Activated CD8-positive, alpha-beta memory T cell treated with anti-CD3 and anti-CD28 coated beads for 1 hour (primary cell): Measurements from ENCODE around the gene DPP6.

ENCODE experiments used
- DNase-seq, 2 donors: peaks; one replicate each; pipeline ENCODE4 v3.0.0-alpha.2; 2020; ENCODE audit warnings: low read depth in 1 of 2; ENCODE audit errors: extremely low read depth in 1 of 2

The DPP6 gene

DNA sequence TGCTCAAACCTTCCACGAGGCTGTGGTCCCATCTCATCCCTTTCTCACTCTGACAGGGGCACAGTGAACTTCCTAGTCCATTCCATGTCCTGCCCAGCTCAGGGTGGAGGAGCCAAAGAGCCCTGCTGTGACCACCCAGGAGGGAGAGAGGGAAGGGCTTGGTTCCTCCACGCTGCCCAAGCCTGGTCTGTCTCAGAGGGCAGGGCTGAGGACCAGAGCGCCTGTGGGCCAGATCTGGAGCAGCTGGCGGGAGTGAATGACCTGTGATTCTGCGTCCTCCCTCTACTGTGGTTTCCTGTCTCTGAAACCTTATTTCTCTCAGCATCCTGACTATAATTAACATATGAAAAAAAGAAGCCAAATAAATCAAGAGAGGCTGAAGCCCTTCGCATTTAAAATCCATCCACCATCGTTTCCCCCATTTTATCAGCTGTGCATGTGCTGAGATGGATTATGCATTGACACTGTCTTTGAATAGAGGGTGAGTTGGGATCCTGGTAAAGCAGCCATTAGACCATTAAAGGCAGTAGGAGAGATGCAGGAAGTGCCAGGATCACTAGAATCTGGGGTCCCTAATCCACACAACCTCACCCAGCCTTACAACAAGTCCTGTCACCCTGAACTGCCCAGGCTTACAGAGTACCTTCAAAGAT, 165.6 kb downstream of the DPP6 start:
- DNase-seq = no peak

DNA sequence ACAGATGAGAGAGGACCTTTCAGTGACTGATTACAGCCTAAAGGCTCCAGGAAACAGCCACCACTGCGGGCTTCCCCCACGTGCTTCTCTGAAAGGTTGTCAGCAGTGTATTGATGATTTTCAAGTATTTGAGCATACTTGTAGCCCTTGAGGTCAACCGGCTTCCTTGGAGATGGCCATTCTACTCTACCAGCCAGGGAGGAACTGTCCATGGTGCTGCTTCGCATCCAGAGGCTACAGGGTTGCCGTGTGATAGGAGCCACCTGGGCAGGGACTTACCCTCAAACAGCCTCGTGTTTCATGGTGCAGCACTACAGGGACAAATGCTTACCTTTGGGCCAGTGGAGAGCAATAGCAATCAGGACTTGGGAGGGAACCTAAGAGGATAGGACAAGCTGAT, 179.5 kb downstream of the DPP6 start:
- DNase-seq = no peak

DNA sequence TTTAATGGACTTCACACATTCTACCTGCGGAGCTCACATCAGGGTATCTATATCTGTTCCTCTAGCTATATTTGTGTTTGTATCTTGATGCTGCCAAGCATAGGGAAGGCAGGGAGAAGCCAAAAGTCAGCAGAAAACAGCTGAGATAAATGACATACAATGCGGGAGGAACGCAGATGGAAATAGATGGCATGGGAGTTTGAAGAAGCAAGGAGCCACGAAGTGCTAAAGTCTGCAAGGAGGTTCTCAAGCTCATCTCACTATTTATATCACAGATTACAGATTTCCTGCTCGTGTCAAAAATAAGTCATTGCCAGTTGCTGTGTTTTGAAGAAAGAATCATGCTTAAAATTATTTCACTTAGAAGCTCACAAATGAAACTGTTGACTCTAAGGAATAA, 180.5 kb downstream of the DPP6 start:
- no peak for DNase-seq

DNA sequence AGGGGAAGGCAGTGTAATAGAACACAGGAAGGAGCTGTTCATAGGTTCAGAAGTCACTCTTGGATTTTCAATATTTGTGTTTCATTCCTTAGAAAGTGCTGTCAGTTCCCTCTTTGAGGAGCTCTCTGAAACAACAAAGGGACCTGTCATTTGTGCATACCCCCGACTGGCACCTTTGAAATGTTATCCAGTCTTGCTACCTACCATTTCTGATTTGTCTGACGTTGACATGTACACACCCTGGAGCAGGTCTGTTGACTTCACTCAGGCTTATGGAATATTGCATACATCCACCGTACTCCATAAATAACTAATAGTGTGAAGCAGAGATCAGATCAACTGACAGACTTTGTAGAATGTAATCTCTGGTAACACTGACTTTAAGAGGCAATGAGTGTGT, 189.8 kb downstream of the DPP6 start:
- no peak for DNase-seq

DNA sequence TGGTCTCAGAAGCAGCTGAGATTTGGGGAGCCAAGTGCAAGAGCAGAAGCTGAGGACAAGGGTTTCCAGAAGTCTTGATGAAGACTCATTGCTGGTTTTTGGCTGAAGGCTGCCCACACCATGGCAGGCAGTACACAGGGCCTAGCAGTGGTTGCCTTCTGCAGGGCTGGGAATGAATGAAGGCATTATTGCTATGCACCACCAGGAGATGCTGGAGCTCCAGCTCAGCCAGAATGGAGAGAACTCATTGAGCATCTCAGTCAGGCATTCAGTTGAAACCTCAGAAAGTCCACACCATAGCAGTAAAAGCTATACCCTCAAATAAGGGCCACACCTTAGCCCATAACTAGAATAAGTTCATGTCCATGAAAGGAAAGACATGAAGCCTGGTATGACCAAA, 190.5 kb downstream of the DPP6 start:
- no peak for DNase-seq

DNA sequence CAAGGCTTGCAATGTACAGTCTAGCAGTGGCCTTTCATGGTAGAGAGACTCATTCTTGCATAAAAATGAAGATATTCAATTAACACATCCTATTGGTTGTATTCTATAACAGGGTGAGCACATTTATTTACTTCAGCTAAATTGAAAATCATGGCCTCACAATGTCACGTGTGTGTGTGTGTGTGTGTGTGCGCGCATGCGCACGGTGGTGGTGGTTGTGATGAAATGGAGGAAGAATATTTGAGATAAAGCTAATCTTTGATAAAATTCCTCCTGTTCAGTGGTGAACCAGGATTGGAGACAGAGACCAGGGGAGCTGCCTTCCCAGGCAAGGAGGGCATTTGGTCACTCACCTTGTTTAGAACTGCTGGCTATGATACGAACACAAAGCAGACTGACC, 199.8 kb downstream of the DPP6 start:
- DNase-seq = no peak

DNA sequence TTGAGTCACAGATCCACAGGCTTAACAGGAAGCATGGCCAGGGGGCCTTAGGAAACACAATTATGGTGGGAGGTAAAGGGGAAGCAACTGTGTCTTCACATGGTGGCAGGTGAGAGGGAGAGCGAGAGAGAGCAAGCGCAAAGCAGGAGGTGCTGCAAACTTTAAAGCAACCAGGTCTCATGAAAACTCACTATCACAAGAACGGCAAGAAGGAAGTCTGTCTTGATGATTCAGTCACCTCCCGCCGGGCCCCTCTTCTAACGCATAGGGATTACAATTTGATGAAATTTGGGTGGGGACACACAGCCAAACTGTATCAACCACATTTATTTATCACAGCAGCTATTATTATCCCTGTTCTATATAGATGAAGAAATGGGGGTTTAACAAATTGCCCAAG, 201.6 kb downstream of the DPP6 start:
- no peak for DNase-seq

DNA sequence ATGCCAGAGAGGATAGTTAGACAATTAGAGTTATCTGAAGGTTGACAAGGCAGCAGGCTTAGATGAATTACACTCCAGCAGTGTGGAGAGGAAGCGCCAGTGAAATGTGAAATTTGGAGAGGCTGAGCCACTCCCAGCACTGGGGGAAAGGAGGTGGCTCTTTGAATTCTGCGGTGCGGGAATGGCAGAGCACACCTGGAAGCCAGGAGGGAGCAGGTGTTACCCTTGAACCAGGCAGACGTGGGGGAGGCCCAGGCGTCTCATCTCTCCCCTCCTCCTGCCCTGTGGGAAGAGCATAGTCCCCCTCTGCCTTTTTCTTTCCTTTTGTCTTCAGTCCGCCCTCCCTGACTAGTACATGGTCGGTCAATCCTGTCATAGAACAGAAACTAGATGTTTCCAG, 203.1 kb downstream of the DPP6 start:
- DNase-seq = no peak

DNA sequence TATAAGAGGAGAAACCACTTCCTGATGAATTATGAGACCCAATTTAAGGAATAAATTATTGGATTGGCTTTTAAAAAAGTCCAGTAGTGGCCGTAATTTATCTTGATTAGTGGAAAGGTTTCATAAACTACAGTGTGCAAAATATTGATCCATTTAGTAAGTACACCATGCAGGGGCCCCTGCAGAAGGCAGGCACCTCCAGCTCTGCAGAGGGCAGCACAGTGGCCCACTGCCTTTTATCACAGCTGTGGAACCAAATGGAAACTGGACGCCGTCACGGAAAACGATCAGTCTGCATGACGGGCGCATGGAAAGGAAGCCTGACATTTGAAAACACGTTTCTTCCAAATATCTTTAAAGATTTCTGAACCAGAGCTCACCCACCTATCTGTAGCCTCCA, 204.0 kb downstream of the DPP6 start:
- no peak for DNase-seq

DNA sequence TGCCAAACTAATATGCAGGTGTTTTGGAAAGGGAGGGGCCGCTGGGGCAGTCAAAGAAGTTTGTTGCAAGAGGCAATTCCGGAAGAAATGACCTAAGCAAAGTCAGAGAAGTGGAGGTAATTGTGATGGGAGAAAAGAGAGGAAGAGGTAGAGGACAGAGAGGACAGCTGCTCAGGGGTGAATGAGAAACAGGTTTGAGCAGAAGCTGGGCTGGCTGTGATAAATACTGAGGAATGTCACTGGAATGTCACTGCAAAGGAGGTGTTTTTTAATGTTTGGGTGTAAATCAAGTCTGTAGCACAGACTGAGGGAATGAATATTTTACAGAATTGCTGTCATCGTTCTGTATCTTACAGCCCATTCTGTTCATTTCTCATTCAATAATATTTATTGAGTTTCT, 207.2 kb downstream of the DPP6 start:
- no peak for DNase-seq

DNA sequence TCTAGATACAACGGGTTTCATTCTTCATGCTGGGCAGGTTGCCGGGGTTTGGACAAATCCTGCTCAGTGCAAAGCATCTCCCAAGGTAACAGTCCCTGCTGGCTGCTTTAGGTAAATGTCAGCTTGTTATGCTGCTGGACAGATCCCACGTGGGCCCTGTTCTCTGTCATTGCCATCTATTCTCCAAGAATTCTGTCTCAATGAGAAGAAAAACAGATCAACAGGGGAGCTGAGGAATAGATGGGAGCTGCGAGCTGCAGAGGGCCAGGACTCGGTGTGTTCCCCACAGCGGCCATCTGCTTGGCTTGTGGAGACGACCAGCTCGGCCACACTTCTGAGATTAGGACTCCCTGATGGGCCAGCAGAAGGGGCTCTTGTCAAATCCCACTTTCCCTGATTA, 235.2 kb downstream of the DPP6 start:
- no peak for DNase-seq

DNA sequence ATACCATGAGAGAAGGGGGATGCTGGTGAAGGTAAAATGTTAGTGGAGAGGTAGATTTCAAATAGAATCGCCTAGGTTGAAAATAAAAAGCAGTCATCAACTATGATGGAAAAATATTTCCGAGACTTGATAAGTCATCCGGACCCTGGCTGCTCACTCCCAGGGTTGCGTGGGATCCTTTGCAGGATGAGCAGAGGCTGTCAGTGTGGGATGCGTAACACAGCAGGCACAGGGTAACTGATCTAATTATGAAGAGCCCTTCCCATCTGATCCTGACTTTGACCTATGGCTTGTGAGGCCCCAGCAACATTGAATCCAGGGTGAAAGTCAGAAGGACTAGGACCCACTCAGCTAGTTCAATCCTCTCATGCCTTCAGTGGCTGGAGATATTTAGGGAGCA, 236.9 kb downstream of the DPP6 start:
- DNase-seq = no peak

DNA sequence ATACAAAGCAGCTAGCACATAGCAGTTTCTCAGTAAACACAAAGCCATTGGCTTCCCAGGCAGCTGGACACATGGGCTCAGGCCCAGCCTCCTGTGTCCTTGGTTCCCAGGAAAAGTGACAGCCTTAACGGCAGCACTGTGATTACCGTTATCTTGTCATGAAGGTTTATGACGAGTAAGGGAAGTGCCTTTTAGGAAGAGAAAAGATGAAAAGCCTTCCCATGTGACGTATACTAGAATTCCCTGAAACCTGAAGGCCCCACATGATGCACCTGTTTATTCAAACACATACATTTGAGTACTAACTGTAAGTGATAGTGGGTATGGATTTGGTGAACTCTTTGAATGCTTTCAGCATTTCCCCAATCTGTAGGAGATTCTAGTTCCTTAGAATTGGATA, 244.2 kb downstream of the DPP6 start:
- DNase-seq = no peak

DNA sequence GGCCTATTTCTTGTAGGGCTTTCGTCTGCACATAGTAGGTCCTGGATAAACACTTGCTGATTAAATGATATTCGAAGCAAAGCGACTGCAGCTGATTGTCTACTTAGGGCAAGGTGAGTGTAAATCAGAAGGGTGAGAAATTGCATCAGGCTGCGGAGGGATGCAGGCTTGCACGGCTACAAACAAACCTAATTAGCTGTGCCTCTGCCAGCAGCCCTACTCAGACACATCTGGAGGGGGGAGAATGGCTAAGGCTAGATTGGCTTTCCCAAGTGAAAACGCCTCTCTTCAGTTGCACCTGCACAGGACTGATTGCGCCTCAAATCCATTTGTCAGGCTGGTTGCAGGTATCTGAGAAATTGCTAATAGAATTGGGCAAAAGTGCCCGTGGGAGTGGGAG, 247.5 kb downstream of the DPP6 start:
- no peak for DNase-seq

DNA sequence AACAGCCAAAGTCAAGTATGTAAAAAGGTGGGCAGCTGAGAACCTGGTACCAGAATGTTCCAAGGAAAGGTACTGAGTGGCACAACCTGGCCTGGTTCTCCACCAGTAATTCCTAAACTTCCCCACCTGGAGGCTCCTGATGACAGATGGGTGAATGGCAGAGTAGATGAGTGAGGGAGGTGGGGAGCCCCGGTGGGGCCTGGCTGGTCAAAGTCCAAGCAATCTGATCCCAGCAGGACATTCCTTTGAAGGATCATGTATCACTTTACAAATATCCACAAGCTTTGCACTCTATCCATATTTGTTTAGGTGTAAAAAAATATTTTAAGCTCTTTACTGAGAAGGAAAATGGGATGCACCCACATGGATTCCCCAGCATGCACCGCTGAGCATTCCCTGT, 250.2 kb downstream of the DPP6 start:
- DNase-seq = no peak

DNA sequence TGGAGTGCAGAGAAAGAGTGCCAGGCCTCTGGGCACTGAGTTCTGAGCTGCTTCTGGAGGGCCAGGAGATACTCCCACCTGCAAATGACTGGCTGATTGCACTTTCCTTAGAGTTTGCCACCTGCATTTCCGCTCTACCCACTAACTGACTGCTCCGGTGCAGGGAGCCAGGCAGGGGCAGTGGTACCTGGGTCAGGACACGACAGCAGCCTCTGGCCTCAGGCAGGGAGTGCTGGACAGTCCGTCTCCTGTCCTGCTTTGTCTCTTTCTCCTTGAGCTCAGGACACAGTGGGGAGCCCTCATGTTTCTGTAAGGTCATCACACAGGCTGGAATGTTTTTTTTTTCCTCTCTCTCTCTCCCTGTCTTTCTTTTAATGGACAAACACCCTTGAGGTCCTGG, 252.0 kb downstream of the DPP6 start:
- no peak for DNase-seq

DNA sequence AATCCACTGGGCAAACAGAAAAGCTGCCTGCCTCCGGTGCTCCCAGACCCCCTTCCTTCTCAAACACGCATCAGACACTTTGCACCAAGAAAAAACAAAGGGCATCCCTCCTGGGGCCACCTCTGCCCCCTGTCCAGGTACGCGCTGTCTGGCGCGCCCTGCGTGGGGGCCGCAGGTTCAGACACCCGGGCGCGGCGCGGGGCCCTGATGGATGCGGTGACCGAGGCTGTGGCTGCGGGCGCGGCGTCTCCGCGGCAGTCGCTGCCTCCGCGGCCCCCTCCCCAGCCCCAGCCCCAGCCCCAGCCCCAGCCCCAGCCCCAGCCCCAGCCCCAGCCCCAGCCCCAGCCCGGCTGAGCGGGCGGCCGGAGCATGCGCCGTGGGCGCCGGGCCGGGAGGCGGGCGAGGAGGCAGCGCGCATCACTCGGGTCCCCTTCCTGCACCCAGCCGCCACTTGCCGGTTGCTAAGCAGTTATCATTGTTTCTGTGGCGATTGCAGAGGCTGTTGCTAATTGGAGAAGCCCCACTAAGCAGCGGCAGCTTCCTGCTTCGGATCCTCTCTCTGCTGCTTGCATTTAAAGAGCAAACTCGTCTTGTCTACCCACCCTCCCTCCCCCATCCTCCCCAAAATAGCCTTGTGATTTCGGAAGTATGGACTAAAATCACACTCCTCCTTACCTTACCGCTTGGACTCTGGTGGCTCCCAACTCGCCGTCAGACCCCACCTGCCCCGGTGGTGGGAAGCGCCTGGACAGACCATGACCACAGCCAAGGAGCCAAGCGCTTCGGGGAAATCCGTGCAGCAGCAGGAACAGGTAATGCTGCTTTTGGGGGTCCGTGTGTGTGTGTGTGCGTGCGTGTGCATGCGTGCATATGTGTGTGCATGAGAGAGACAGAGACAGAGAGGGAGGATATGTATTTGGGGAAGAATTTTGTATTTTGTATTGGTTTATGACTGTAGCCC, 252.8 kb downstream of the DPP6 start:
- DNase-seq = no peak

DNA sequence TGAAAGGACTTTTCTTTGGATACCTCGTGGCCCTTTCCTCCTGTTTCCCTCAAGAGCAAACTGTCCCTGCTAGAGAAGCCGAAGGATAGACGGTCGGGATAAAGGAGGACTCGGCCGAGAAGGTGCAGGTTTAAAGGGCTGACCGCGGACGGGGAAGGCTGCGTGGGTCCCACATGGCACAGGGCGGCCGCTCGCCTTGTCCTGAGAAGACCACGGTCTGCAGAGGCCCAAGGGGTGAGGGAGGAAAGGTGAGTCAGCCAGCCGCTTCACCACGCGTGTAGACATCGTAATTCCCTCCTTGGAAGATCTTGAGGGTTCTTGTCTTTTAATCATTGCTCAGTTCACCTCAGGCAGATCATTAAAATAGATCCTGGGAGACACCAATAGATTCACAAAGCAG, 253.8 kb downstream of the DPP6 start:
- no peak for DNase-seq

DNA sequence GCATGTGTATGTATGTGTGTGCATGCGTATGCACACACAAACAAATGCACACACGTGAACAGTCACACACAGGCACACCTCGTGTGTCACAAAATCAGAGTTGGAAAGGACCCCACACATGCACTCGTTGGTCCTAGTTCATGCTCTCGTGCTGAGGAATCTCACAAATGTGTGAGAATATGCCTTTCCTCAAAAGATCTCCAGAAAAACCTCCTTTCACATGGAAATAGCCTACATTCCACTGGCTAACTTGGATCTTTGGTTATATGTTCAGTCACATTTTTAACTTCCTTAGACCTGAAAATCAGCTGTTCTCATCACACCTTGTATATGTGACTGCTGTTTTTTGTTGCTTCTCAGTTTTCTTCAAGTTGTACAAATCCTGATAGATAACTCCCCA, 256.7 kb downstream of the DPP6 start:
- DNase-seq = no peak

DNA sequence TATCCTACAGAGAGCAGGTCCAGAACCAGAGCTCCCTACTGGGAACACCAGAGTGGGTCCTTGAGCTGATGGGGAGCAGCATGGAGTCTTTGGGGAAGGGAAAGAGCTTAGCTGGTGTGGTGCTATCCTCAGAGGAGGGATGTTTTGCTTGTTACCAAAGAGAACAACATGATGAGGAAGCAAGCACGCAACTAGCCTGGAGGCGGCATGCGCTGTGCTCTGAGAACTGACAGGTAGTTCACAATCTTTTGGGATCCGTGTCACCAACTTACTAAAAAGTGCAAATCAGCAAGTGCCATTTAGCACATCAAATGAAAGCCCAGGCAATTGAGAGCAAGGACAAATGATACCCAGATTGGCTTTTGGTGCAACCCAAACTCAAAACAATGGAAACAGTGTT, 257.9 kb downstream of the DPP6 start:
- DNase-seq = no peak

DNA sequence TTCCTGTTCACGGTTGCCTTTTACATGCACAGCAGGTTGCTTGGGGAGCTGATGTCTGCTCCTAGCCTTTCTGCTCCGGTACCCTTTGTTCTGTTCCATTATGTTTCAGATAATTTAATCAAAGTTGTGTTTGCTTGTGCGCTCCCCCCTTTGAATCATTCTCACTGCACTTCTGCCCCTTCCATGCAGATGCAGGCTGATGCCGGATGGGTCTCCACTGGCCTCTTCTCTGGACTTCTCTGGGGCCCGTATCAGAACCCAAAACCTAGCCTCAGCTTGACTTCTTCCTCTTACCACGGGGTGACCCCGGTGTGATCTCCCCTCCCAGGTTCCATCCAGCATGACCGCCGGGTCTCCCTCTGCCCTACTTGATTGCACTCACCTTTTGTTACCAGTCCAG, 272.0 kb downstream of the DPP6 start:
- DNase-seq = no peak

DNA sequence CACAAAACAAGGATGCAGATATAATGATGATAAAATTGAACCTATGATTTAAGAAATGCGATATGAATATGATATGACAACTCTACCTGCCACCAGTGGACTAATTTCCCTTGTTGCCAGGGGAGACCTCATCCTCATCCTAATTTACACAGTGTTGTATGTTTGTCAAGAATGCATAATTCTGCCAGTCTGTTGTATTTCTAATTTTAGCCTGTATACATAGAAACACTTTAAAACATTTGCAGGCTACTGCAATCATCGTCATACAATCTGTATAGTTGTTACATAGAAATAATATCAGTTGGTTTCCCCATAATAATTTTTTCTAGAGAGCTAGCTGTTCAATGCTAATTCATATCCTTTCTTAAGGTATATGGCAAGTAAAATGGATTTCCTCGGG, 274.2 kb downstream of the DPP6 start:
- DNase-seq = no peak

DNA sequence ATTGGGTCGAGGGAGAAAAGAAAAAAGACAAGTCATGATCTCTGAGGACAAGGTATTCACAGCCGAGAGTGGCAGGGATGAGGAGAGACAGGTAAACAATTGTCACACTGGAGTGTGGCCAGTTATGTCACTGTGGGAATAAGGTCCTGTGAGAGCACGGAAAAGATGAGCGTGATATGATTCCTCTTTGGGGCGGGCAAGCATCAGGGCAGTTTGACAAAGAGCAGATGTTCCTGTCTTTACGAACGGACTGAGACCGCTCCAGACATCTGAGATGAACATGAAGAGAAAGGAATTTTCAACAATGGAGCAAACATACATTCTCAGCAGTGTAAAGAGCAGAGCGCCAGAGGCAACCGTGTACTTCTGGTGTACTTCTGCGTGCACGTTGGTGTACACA, 278.1 kb downstream of the DPP6 start:
- DNase-seq = no peak
